Kidney epithelial cell (primary cell): ENCODE results near the gene TRIML2. TPM values are rescaled to one million over a fixed set of nuclear protein-coding genes. Genes with fewer than 3 reads are reported as not detected.

Source experiments
- DNase-seq: peaks from one replicate; pipeline ENCODE4 v3.0.0-alpha.2; 2010; ENCODE audit warnings: low read depth
- H3K27me3 ChIP-seq: 2 replicates; pipeline ENCODE4 v1.6.0; 2011; ENCODE audit warnings: low read length; ENCODE audit not compliant: control insufficient read depth, insufficient read depth
- H3K36me3 ChIP-seq: 2 replicates; pipeline ENCODE4 v1.5.1; 2011; ENCODE audit warnings: low read length; ENCODE audit not compliant: control insufficient read depth, insufficient read depth
- H3K4me3 ChIP-seq: 2 replicates; pipeline ENCODE4 v1.5.1; 2011; ENCODE audit warnings: low read depth, mild to moderate bottlenecking, control low read depth, low read length
- total RNA-seq: library from RNA; depleted of rRNA; stranded (reverse); fragments of >200 nt; gene quantifications from 2 replicates; pipeline ENCODE4 v1.2.3, GENCODE V29; 2015
- TF ChIP-seq, protein P1 (sequence below): IDR thresholded peaks from 2 replicates; pipeline ENCODE4 v1.5.1; 2011; ENCODE audit warnings: mild to moderate bottlenecking, moderate library complexity, low read length, control low read depth, inconsistent platforms; ENCODE audit not compliant: insufficient read depth, poor library complexity, severe bottlenecking

TRIML2 gene
- total RNA-seq, 1 donor from 2014 or later, result 0.08 TPM

DNA sequence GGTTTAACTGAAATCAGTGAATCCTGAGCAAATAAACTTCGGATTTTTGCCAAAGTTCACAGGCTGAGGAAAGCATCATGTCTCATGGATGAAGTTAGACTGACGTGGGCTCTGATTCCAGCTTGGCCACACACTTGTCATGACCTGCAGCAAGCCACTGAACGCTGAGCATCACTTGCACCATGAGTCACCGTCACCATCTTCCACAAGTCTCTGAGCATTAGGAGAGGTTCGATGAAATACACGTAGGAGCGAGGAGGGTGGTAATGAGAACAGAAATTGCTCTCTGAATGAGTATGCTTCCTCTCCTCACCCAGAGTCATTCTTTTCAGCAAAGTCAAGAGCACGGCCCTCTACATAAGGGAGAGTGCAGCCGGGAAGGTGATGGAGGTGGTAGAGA lies 3.8 kb upstream of the TRIML2 start:
- Histone ChIP-seq H3K4me3 (no peak overlapping the region), H3K27me3 (no peaks in the 10 kb centered on the region), H3K36me3 (no peaks in the 10 kb centered on the region)
- no peak for DNase-seq
- TF ChIP-seq, protein P1, sequence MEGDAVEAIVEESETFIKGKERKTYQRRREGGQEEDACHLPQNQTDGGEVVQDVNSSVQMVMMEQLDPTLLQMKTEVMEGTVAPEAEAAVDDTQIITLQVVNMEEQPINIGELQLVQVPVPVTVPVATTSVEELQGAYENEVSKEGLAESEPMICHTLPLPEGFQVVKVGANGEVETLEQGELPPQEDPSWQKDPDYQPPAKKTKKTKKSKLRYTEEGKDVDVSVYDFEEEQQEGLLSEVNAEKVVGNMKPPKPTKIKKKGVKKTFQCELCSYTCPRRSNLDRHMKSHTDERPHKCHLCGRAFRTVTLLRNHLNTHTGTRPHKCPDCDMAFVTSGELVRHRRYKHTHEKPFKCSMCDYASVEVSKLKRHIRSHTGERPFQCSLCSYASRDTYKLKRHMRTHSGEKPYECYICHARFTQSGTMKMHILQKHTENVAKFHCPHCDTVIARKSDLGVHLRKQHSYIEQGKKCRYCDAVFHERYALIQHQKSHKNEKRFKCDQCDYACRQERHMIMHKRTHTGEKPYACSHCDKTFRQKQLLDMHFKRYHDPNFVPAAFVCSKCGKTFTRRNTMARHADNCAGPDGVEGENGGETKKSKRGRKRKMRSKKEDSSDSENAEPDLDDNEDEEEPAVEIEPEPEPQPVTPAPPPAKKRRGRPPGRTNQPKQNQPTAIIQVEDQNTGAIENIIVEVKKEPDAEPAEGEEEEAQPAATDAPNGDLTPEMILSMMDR, result no peak

DNA sequence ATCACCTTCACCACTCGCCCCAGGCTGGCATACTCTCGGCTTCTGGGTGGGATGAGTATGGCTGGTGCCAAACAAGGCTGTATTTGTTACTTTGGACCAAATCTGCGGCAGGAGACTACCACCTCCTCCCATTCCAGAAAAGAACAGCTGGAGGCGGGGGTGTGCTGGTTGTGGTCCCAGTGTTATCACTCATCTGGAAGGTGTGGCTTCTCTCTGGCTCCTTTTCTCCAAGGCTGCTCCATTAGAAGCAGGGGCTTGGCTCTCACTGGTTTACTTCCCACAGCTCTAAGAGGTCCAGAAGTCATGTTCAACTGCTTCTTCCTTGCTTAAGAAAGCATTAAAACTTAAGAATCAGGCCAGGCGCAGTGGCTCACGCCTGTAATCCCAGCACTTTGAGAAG lies 2.6 kb upstream of the TRIML2 start:
- TF ChIP-seq, protein P1, result no peak
- no peak for DNase-seq
- H3K36me3 ChIP-seq, result no peaks in the 10 kb centered on the region
- H3K27me3 ChIP-seq, result no peaks in the 10 kb centered on the region
- H3K4me3 ChIP-seq, result no peak overlapping the region

DNA sequence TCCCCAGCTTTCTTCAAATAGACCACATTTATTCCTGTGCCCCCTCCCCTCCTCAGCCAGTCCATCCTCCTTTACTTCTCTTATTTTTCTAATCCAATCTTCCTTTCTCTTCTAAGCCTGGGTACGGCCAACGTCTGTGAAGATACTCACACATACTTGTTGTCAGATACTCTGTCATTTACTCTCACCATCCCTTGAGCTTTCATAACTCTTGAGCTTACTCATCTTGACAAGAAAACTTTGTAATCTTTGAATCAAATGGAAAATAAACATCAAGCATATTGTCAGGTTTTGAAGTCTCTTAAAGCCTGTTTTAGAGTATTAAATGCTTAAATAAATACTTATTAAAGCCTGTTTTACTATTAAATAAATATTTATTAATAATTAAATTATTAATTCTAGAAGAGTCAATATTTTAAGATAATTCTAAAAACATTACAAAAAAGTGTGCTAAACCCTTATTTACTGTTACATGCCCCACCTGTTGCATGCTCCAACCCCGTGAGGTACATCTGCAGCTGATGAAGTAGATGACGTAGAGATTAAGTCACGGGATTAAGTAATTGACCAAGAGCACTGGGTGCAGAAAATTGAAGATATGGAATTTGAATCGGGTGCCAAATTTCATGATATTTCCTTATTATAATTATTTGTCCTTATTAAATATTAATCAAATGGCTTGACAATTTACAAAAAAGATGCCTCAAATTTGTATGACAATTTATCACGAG lies 1.5 kb upstream of the TRIML2 start:
- Histone ChIP-seq H3K4me3 (no peak overlapping the region), H3K27me3 (no peaks in the 10 kb centered on the region), H3K36me3 (no peaks in the 10 kb centered on the region)
- no peak for DNase-seq
- TF ChIP-seq, protein P1, result no peak

DNA sequence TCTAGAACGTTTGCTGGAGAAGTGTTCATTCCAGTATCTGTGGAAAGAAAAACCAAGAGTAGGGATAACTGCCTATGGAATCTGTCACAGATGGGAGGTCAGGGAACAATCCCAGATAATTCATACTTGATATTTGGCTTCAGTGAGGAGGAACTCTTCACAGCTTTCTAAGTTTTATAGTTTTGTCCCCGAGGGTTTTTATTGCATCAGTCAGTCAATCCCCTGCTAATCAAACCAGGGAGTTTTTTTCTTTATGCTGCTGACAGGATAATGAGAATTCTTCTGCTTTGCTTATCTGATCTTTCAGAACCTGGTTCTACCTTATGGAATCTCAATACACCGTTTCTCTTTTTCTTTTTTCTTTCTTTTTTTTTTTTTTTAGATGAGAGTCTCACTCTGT lies 633 bp upstream of the TRIML2 start:
- no peak for DNase-seq
- no peaks in the 10 kb centered on the region for H3K36me3 ChIP-seq
- no peak overlapping the region for H3K4me3 ChIP-seq
- H3K27me3 ChIP-seq, result no peaks in the 10 kb centered on the region
- TF ChIP-seq, protein P1, result no peak

DNA sequence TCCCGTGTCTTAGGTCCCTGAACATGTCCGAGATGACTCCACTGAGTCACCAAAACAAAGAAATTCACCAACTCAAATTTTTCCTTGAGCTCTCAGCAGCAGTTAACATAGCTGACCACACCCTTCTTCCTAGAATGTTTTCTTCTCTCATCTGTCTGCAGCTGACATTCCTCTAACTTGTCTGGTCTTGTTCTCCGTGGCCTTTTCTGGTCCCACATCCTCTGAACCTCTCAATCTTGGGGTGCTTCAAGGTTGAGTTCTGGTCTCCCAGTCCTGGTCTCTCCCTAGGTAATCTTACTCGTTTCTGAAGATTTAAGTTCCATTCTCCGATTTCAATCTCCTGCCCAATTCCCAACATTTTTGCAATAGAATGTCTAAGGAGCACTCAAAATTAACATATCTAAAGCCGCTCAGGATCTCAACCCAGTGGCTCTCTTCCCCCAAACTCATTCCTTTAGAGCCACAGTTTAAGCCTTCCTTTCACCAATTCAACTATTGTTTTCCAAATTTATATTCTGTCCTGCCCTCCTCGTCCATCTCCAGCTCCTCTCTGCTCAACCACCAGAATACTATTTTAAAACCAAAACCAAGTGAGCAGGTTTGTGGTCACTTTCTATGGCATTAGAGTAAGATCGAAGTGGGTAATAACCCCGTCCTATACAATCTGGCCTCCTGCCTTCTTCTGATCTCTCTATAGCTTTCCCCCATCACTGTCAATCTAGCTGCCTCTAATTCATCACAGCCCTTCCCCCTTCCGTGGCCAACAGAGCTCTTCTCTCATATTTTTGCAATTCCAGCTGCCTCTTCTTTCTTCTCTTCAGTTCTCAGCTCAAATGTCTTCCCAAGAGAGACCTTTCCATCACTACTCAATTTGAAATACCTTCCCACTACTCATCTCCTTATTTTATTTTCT lies 1.2 kb downstream of the TRIML2 start:
- Histone ChIP-seq H3K36me3 (no peaks in the 10 kb centered on the region), H3K27me3 (no peaks in the 10 kb centered on the region), H3K4me3 (no peak overlapping the region)
- TF ChIP-seq, protein P1, result no peak
- DNase-seq, result no peak
